Measurements from ENCODE around the gene RNF223. TPM values are rescaled to one million over a fixed set of nuclear protein-coding genes. Genes with fewer than 3 reads are reported as not detected.

Gene RNF223
- total and polyA plus RNA-seq, 2 donors from 2014 or later, result 0.28 to 2.3 TPM

- Histone ChIP-seq H3K9me3 (ENCODE audit: control insufficient read depth in 2 of 3, insufficient read depth in 1 of 3, low read length in 3 of 3) (no peaks in the 10 kb centered on the region), H3K27ac (ENCODE audit: low read depth in 2 of 2, low read length in 2 of 2) (no peak overlapping the region), H3K4me3 (ENCODE audit: low read length in 3 of 3) (no peak overlapping the region), H3K36me3 (ENCODE audit: control insufficient read depth in 2 of 3, insufficient read depth in 3 of 3, low read length in 3 of 3) (peaks cover 3 to 8% (median 5%) of the 10 kb centered on the region in 3 donors), H3K9ac (ENCODE audit: low read length in 3 of 3) (no peak overlapping the region), H3K27me3 (ENCODE audit: control insufficient read depth, insufficient read depth, low read length) (peaks cover 4% of the 10 kb centered on the region), H3K4me1 (ENCODE audit: control insufficient read depth in 2 of 3, insufficient read depth in 2 of 3, low read depth in 1 of 3, low read length in 3 of 3) (peaks cover 0 to 7% (median 0%) of the 10 kb centered on the region in 3 donors)
- FAIRE-seq, result no peak
- intact Hi-C loops (cut with DNase I), result no loop called here
- TF ChIP-seq CTCF (IDR thresholded peaks at IDR 0.05; ENCODE audit: borderline replicate concordance, extremely low read depth, insufficient read depth), result no peak
- DNase-seq, result no peak
Measured at GRCh38 chr1:1055841-1056736, 18.0 kb downstream of the RNF223 start.

GRCh38 chr1:1054971-1055370, 19.1 kb downstream of the RNF223 start:
- intact Hi-C loops (cut with DNase I), result no loop called here
- FAIRE-seq (no peak), DNase-seq (no peak)
- Histone ChIP-seq H3K4me1 (ENCODE audit: control insufficient read depth in 2 of 3, insufficient read depth in 2 of 3, low read depth in 1 of 3, low read length in 3 of 3) (peaks cover 0 to 7% (median 0%) of the 10 kb centered on the region in 3 donors), H3K27me3 (ENCODE audit: control insufficient read depth, insufficient read depth, low read length) (peaks cover 2% of the 10 kb centered on the region), H3K9ac (ENCODE audit: low read length in 3 of 3) (no peak overlapping the region), H3K9me3 (ENCODE audit: control insufficient read depth in 2 of 3, insufficient read depth in 1 of 3, low read length in 3 of 3) (no peaks in the 10 kb centered on the region), H3K27ac (ENCODE audit: low read depth in 2 of 2, low read length in 2 of 2) (no peak overlapping the region), H3K36me3 (ENCODE audit: control insufficient read depth in 2 of 3, insufficient read depth in 3 of 3, low read length in 3 of 3) (peaks cover 3 to 8% (median 5%) of the 10 kb centered on the region in 3 donors), H3K4me3 (ENCODE audit: low read length in 3 of 3) (no peak overlapping the region)
- TF ChIP-seq CTCF (IDR thresholded peaks at IDR 0.05; ENCODE audit: borderline replicate concordance, extremely low read depth, insufficient read depth), result no peak

GRCh38 chr1:1054099-1054700, 19.9 kb downstream of the RNF223 start:
- Histone ChIP-seq H3K4me1 (ENCODE audit: control insufficient read depth in 2 of 3, insufficient read depth in 2 of 3, low read depth in 1 of 3, low read length in 3 of 3) (peaks cover 0 to 4% (median 0%) of the 10 kb centered on the region in 3 donors), H3K9me3 (ENCODE audit: control insufficient read depth in 2 of 3, insufficient read depth in 1 of 3, low read length in 3 of 3) (no peaks in the 10 kb centered on the region), H3K4me3 (ENCODE audit: low read length in 3 of 3) (no peak overlapping the region), H3K9ac (ENCODE audit: low read length in 3 of 3) (no peak overlapping the region), H3K27ac (ENCODE audit: low read depth in 2 of 2, low read length in 2 of 2) (no peak overlapping the region), H3K27me3 (ENCODE audit: control insufficient read depth, insufficient read depth, low read length) (no peaks in the 10 kb centered on the region), H3K36me3 (ENCODE audit: control insufficient read depth in 2 of 3, insufficient read depth in 3 of 3, low read length in 3 of 3) (peaks cover 3 to 8% (median 5%) of the 10 kb centered on the region in 3 donors)
- no peak for TF ChIP-seq CTCF (IDR thresholded peaks at IDR 0.05; ENCODE audit: borderline replicate concordance, extremely low read depth, insufficient read depth)
- no peak for DNase-seq
- FAIRE-seq, result no peak
- intact Hi-C loops (cut with DNase I), result no loop called here

All from kidney (tissue), 14 donors.